HG03442 (cell line): ENCODE data around the gene NELFB.
"Not testable (repeated sequence)": the region's sequence is repeated elsewhere in the genome, so short reads cannot be mapped to it uniquely, and the experiment has no call there.

Source experiments
- ATAC-seq: cut with Tn5 transposase; IDR thresholded peaks from one replicate; pipeline ENCODE4 v1.9.1; 2021; ENCODE audit warnings: mild to moderate bottlenecking, moderate library complexity; ENCODE audit not compliant: unreplicated experiment

Gene NELFB

GRCh38 chr9:137247135-137247915, 7.8 kb upstream of the NELFB start:
- ATAC-seq = no peak

GRCh38 chr9:137247916-137248175, 7.3 kb upstream of the NELFB start:
- no peak for ATAC-seq

- ATAC-seq = no peak
These were observed 4.6 kb upstream of the NELFB start for GRCh38 chr9:137250329-137251193.

GRCh38 chr9:137251194-137251461, 4.0 kb upstream of the NELFB start, which contains the start of gene STPG3:
TSS of gene STPG3 (plus strand) at chr9:137251286. CDS start at chr9:137251287, 1 bp downstream.
- ATAC-seq = no peak

- ATAC-seq = no peak
These were observed 3.4 kb upstream of the NELFB start for GRCh38 chr9:137251490-137252268.

GRCh38 chr9:137252555-137253506, 2.3 kb upstream of the NELFB start:
- no peak for ATAC-seq

GRCh38 chr9:137253717-137254623, 1.2 kb upstream of the NELFB start:
- ATAC-seq = no peak

GRCh38 chr9:137255448-137256114, 454 bp downstream of the NELFB start:
- ATAC-seq = no peak

- ATAC-seq = no peak
These were observed 1.2 kb downstream of the NELFB start for GRCh38 chr9:137256362-137256761.

GRCh38 chr9:137256856-137257255, 1.7 kb downstream of the NELFB start:
- no peak for ATAC-seq

GRCh38 chr9:137262173-137262908, 7.2 kb downstream of the NELFB start:
- ATAC-seq = not testable (repeated sequence)

- ATAC-seq = no peak
These were observed 7.8 kb downstream of the NELFB start for GRCh38 chr9:137262909-137263285.

- no peak for ATAC-seq
These were observed 8.4 kb downstream of the NELFB start for GRCh38 chr9:137263506-137263905.

- ATAC-seq = no peak
These were observed 8.9 kb downstream of the NELFB start for GRCh38 chr9:137264067-137264466.

- ATAC-seq = no peak
These were observed 10.5 kb downstream of the NELFB start for GRCh38 chr9:137265496-137266161.

- ATAC-seq = no peak
These were observed 11.0 kb downstream of the NELFB start for GRCh38 chr9:137266162-137266527.

GRCh38 chr9:137266585-137267453, 11.7 kb downstream of the NELFB start:
- no peak for ATAC-seq
